Loucy (cell line): ENCODE data around the gene SHISAL1.
A peak's percentile ranks its signal among the peaks of the same experiment; 100 is the strongest.
"Not testable (repeated sequence)": the region's sequence is repeated elsewhere in the genome, so short reads cannot be mapped to it uniquely, and the experiment has no call there.

Source experiments
- H2AFZ ChIP-seq: fragments of 200-600 bp; sonication (generic); 2 replicates; pipeline ENCODE4 v1.6.0; 2016; ENCODE audit warnings: antibody characterized with exemption, mild to moderate bottlenecking, low read length, moderate library complexity
- H3F3A ChIP-seq: fragments of 200-600 bp; 2 replicates; pipeline ENCODE4 v1.6.0; 2016; ENCODE audit warnings: antibody characterized with exemption, low read depth, mild to moderate bottlenecking
- H3K27me3 ChIP-seq: fragments of 200-600 bp; sonication (generic); 2 replicates; pipeline ENCODE4 v1.6.1; 2014; ENCODE audit warnings: low read length, mild to moderate bottlenecking; ENCODE audit not compliant: insufficient read depth, poor library complexity, severe bottlenecking
- H3K36me3 ChIP-seq: fragments of 200-600 bp; sonication (generic); 2 replicates; pipeline ENCODE4 v1.6.1; 2016; ENCODE audit warnings: low read length; ENCODE audit not compliant: insufficient read depth
- H3K4me1 ChIP-seq: fragments of 200-600 bp; sonication (generic); 2 replicates; pipeline ENCODE4 v1.5.1; 2014; ENCODE audit warnings: low read length, mild to moderate bottlenecking; ENCODE audit not compliant: insufficient read depth, poor library complexity, severe bottlenecking
- H3K4me2 ChIP-seq: fragments of 200-600 bp; sonication (generic); 2 replicates; pipeline ENCODE4 v1.6.0; 2014; ENCODE audit warnings: antibody characterized with exemption, low read length, low read depth, mild to moderate bottlenecking; ENCODE audit not compliant: poor library complexity, severe bottlenecking
- H3K4me3 ChIP-seq: fragments of 200-600 bp; sonication (generic); 2 replicates; pipeline ENCODE4 v1.5.1; 2014; ENCODE audit warnings: low read length, mild to moderate bottlenecking, mixed read lengths; ENCODE audit not compliant: poor library complexity, severe bottlenecking
- H3K79me2 ChIP-seq: fragments of 200-600 bp; sonication (generic); 2 replicates; pipeline ENCODE4 v1.6.1; 2014; ENCODE audit warnings: low read length; ENCODE audit not compliant: insufficient read depth
- H3K9ac ChIP-seq: fragments of 200-600 bp; sonication (generic); 2 replicates; pipeline ENCODE4 v1.6.0; 2014; ENCODE audit warnings: mild to moderate bottlenecking, low read depth, low read length, moderate library complexity; ENCODE audit not compliant: poor library complexity, severe bottlenecking
- H3K9me2 ChIP-seq: fragments of 200-600 bp; sonication (generic); replicated peaks from 2 replicates; pipeline ENCODE4 v1.6.1; 2016; ENCODE audit warnings: low read depth, low read length, mixed read lengths
- H3K9me3 ChIP-seq: fragments of 200-600 bp; sonication (generic); 2 replicates; pipeline ENCODE4 v1.6.1; 2014; ENCODE audit warnings: mild to moderate bottlenecking, antibody characterized with exemption, low read length, low read depth; ENCODE audit not compliant: insufficient read depth
- H4K20me1 ChIP-seq: fragments of 200-600 bp; sonication (generic); 2 replicates; pipeline ENCODE4 v1.6.0; 2014; ENCODE audit warnings: antibody characterized with exemption, low read length, mild to moderate bottlenecking; ENCODE audit not compliant: insufficient read depth, poor library complexity, severe bottlenecking
- EZH2phosphoT487 ChIP-seq: fragments of 200-600 bp; IDR thresholded peaks from 2 replicates; pipeline ENCODE4 v1.6.1; 2018; ENCODE audit warnings: antibody characterized with exemption, mild to moderate bottlenecking, moderate library complexity, borderline replicate concordance
- TF ChIP-seq, protein P1 (sequence below): fragments of 200-600 bp; sonication (generic); conservative IDR thresholded peaks from 2 replicates; pipeline ENCODE4 v1.5.1; 2014; ENCODE audit warnings: mild to moderate bottlenecking, antibody characterized with exemption, low read length

Gene SHISAL1

DNA sequence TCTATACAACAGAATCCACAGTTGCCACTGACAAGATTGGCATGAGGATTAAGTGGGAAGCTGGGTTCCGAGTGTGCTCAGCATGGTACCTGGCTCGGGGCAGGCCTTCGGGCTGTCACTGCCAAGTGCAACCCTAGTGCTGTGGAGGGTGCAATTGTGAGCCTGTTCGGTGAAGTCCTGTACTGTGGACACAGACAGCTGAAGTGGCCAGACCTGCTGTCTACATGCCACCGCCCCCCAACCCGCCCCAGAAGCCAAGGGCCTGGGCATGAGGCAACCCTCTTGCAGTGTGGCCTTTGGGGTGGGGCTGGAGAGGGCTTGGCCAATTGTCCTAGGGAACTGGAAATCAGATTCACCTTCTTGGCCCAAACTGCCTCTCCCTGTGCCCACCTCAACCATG lies 15.6 kb upstream of the SHISAL1 start:
- Histone ChIP-seq H3F3A (no peaks in the 10 kb centered on the region), H4K20me1 (no peaks in the 10 kb centered on the region), H3K4me1 (peaks cover 9% of the 10 kb centered on the region), H3K4me3 (no peak overlapping the region), H3K36me3 (no peaks in the 10 kb centered on the region), H3K9me2 (no peaks in the 10 kb centered on the region), H3K4me2 (no peak overlapping the region), H2AFZ (no peak overlapping the region), H3K9ac (no peak overlapping the region), H3K79me2 (no peaks in the 10 kb centered on the region), H3K27me3 (no peaks in the 10 kb centered on the region), H3K9me3 (no peaks in the 10 kb centered on the region)
- TF ChIP-seq EZH2phosphoT487: no peak
- TF ChIP-seq, protein P1, sequence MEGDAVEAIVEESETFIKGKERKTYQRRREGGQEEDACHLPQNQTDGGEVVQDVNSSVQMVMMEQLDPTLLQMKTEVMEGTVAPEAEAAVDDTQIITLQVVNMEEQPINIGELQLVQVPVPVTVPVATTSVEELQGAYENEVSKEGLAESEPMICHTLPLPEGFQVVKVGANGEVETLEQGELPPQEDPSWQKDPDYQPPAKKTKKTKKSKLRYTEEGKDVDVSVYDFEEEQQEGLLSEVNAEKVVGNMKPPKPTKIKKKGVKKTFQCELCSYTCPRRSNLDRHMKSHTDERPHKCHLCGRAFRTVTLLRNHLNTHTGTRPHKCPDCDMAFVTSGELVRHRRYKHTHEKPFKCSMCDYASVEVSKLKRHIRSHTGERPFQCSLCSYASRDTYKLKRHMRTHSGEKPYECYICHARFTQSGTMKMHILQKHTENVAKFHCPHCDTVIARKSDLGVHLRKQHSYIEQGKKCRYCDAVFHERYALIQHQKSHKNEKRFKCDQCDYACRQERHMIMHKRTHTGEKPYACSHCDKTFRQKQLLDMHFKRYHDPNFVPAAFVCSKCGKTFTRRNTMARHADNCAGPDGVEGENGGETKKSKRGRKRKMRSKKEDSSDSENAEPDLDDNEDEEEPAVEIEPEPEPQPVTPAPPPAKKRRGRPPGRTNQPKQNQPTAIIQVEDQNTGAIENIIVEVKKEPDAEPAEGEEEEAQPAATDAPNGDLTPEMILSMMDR: no peak

- H3K9me2 ChIP-seq: no peaks in the 10 kb centered on the region
- peak overlapping the region; percentile 62 for H3K9ac ChIP-seq
- H3K4me2 ChIP-seq: peak overlapping the region; percentile 60
- no peaks in the 10 kb centered on the region for H3K9me3 ChIP-seq
- H4K20me1 ChIP-seq: no peaks in the 10 kb centered on the region
- H3K36me3 ChIP-seq: no peaks in the 10 kb centered on the region
- peaks cover 9% of the 10 kb centered on the region for H3K4me1 ChIP-seq
- TF ChIP-seq, protein P1: no peak
- TF ChIP-seq EZH2phosphoT487: no peak
- H3K27me3 ChIP-seq: no peaks in the 10 kb centered on the region
- H3K79me2 ChIP-seq: no peaks in the 10 kb centered on the region
- H3F3A ChIP-seq: no peaks in the 10 kb centered on the region
- peak overlapping the region; percentile 69 for H3K4me3 ChIP-seq
- peak overlapping the region; percentile 82 for H2AFZ ChIP-seq
Measured at GRCh38 chr22:44326491-44326885, 13.7 kb upstream of the SHISAL1 start.

DNA sequence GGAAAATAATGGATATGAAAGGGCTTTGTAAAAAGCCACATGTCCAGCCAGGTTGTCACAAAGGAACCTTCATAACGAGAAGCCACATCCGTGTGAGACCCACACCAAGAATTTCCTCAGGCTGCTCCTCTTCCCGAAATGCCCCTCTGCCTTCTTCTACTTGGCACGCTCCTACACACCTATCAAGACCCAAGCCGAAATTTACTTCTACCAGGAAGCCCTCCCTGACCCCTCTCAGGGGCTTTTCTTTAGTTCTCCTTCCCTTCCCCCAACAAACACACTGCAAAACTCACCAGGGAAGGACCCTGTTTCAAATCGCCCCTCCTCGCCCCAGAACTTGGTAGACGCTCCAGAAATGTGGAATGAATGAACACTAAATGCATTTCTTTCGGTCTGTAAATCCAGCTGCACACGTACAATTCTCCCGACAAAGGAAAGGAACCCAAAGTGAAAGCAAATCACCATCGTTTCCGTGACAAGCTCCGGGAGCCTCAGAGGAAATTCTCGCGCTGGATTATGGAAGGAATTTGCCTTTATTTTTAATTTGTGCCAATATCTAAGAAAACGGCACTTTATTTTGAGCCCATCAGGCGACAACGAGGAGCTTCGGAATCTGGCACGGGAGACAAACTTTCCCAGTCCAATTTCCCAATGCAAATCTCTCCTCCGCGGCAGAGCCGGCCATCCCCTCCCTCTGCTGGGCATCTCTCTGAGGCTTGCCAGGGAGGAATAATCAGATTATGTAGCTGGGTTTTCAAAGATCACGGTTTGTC lies 13.2 kb upstream of the SHISAL1 start:
- H3K4me2 ChIP-seq: peak overlapping the region; percentile 60

GRCh38 chr22:44323140-44323790 lies 10.5 kb upstream of the SHISAL1 start:
- H3K79me2 ChIP-seq, H3K27me3 ChIP-seq, H3K36me3 ChIP-seq, H3K4me2 ChIP-seq, H4K20me1 ChIP-seq, H3K9me2 ChIP-seq, H3K4me3 ChIP-seq, H3F3A ChIP-seq, H3K4me1 ChIP-seq, H2AFZ ChIP-seq, H3K9ac ChIP-seq, H3K9me3 ChIP-seq: not testable (repeated sequence)

More for the DNA sequence above, 13.2 kb upstream of the SHISAL1 start:
- Histone ChIP-seq H3K9ac (peak overlapping the region; percentile 62), H3F3A (no peaks in the 10 kb centered on the region), H3K4me1 (peaks cover 9% of the 10 kb centered on the region), H4K20me1 (no peaks in the 10 kb centered on the region), H3K27me3 (no peaks in the 10 kb centered on the region), H3K9me3 (no peaks in the 10 kb centered on the region), H3K79me2 (no peaks in the 10 kb centered on the region), H3K36me3 (no peaks in the 10 kb centered on the region), H3K9me2 (no peaks in the 10 kb centered on the region), H3K4me3 (peak overlapping the region; percentile 69), H2AFZ (peak overlapping the region; percentile 82)
- no peak for TF ChIP-seq EZH2phosphoT487
- TF ChIP-seq, protein P1: no peak
